SU-DHL-6 (cell line): ENCODE results near the gene GRAP2.

Source experiments
- CTCF ChIP-seq: fragments of 200-600 bp; sonication (generic); IDR thresholded peaks from one replicate; pipeline ENCODE4 v1.5.1; 2017; ENCODE audit warnings: antibody characterized with exemption, mild to moderate bottlenecking, low read length, moderate library complexity; ENCODE audit not compliant: insufficient read depth, poor library complexity, severe bottlenecking
- EZH2phosphoT487 ChIP-seq: fragments of 200-600 bp; sonication (generic), shearing (Covaris generic); conservative IDR thresholded peaks from 2 replicates; pipeline ENCODE4 v1.6.1; 2018; ENCODE audit warnings: mild to moderate bottlenecking, antibody characterized with exemption, low read length, moderate library complexity, mixed read lengths

- no peak for TF ChIP-seq CTCF
- no peak for TF ChIP-seq EZH2phosphoT487
These were observed 79.7 kb downstream of the GRAP2 start for GRCh38 chr22:39980596-39980995.
